NCI-H128 (cell line): ENCODE data around the gene RTL10.
"Not testable (repeated sequence)": the region's sequence is repeated elsewhere in the genome, so short reads cannot be mapped to it uniquely, and the experiment has no call there.

Source experiments
- DNase-seq: peaks from one replicate; lab custom pipeline; 2025; ENCODE audit not compliant: unreplicated experiment; lab: John Stamatoyannopoulos, UW

RTL10 gene

GRCh38 chr22:19846620-19847344, 7.9 kb downstream of the RTL10 start:
- DNase-seq: no peak

GRCh38 chr22:19845054-19845722, 9.5 kb downstream of the RTL10 start:
- DNase-seq: no peak

GRCh38 chr22:19844377-19845053, 10.2 kb downstream of the RTL10 start:
- no peak for DNase-seq

DNA sequence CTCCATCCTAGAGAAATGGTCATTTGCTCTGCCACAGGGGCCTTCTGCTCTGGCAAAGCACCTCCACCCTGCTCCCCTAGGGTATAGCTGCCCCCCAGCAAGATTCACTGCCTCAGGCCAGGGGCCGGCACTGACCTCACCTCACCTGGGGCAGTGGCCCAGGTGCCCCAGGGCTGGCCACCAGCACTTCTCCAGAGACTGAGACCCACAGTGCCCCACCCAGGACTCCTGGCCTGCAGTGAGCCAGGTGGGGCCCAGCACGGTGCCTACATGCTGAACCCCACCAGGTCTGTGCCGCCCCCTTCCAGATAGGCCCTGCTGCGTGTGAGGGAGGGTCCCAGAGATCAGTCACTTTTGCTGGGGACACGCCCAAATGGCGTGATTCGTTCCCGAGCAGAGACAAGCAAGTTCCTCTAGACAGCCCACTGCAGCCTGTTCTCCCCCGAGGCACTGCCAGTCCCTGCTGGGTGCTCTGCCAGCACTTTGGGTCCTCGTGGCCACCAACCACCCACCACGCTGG, 10.8 kb downstream of the RTL10 start:
- no peak for DNase-seq

GRCh38 chr22:19843107-19843856, 11.4 kb downstream of the RTL10 start:
- DNase-seq: no peak

- DNase-seq: no peak
These were observed 12.1 kb downstream of the RTL10 start for GRCh38 chr22:19842393-19843106.

DNA sequence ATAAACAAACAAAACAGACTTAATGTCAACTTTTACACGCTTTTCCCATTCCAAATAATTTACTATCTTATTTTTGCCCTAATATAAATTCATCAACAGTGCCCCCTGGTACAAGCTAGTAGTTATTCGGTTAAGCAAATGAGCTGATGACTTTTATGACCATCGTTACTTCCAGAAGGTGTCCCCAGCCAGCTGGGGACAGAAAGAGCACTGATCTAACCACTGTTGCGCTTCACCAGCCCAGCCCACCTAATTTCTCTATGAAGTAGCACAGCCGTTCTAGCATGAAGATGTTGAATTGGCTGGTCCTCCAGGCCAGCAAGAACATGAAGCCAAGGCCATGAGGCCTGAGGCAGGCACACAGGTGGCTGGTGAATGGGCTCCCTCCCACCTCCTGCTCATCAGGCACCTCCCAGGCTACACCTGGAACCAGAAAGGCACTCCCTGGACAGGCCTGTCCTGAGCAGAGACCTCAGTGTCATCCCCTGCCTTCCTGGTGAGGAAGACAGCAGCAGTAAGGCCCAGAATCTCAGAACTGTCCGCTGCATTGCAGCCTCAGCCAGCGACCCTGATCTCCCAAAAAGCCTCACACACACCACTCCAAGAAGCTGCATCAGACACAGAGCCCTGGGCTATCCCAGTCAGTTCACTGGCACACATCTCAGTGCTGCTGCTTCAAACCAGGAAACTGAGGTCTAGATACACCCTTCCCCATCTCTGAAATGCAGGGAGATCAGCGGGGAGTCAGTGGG, 12.9 kb downstream of the RTL10 start:
- no peak for DNase-seq

GRCh38 chr22:19840955-19841640, 13.6 kb downstream of the RTL10 start:
- DNase-seq: no peak

GRCh38 chr22:19840059-19840458, 14.6 kb downstream of the RTL10 start:
- no peak for DNase-seq

- DNase-seq: no peak
These were observed 16.8 kb downstream of the RTL10 start for GRCh38 chr22:19837915-19838314.

- no peak for DNase-seq
These were observed 18.2 kb downstream of the RTL10 start for GRCh38 chr22:19836512-19836911.

GRCh38 chr22:19834599-19834998, 20.1 kb downstream of the RTL10 start:
- DNase-seq: no peak

DNA sequence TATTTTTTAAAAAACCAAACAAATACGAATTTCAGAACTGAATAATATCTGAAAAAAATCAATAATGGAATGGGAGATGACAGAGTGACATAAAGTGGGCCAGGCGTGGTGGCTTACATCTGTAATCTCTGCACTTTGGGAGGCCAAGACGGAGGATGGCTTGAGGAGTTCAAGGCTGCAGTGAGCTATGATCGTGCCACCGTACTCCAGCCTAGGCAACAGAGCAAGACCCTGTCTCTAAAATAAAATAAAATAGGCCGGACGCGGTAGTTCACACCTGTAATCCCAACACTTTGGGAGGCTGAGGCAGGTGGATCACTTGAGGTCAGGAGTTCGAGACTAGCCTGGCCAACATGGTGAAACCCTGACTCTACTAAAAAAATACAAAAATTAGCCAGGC, 21.3 kb downstream of the RTL10 start:
- DNase-seq: not testable (repeated sequence)

GRCh38 chr22:19832476-19833108, 22.1 kb downstream of the RTL10 start:
- DNase-seq: no peak

DNA sequence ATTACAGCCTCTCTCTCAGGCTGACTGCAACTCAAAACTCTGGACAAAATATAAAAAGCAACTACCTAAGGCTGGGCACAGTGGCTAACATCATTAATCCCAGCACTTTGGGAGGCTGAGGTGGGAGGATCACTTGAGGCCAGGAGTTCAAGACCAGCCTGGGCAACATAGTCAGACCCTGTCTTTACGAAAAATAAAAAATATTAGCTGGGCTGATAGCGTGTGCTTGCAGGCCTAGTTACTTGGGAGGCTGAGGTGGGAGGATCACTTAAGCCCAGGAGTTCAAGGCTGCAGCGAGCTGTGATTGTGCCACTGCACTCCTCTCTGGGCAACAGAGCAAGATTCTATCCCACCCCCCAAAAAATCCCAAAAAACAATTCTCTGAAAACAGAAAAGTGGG, 22.7 kb downstream of the RTL10 start:
- not testable (repeated sequence) for DNase-seq

DNA sequence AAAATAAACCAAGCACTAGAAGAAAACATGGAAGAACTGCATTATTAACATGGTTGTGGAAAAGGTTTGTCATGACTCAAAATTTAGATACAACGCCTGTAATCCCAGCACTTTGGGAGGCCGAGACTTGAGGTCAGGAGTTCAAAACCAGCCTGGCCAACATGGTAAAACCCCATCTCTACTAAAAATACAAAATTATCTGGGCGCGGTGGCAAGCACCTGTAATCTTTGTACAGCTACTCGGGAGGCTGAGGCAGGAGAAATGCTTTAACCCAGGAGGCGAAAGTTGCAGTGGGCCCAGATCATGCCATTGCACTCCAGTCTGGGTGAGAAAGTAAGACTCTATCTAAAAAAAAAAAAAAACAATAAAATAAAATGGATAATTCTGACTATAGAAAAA, 23.7 kb downstream of the RTL10 start:
- no peak for DNase-seq

DNA sequence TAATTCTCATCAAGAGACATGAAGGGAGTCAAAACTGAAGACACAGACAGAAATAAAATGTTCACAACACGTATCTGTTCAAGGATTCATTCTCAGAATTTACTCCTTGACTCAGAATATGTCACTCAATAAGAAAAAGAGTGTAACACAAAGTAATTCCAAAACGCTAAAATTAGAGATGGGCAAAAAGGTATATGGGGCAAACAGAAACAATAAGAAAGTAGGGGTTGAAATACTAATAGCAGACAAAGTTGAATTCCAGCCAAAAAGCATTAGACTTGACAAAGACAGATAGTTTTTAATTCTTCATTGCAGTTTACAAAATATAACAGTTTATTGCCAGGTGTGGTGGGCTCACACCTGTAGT, 26.7 kb downstream of the RTL10 start:
- DNase-seq: no peak

DNA sequence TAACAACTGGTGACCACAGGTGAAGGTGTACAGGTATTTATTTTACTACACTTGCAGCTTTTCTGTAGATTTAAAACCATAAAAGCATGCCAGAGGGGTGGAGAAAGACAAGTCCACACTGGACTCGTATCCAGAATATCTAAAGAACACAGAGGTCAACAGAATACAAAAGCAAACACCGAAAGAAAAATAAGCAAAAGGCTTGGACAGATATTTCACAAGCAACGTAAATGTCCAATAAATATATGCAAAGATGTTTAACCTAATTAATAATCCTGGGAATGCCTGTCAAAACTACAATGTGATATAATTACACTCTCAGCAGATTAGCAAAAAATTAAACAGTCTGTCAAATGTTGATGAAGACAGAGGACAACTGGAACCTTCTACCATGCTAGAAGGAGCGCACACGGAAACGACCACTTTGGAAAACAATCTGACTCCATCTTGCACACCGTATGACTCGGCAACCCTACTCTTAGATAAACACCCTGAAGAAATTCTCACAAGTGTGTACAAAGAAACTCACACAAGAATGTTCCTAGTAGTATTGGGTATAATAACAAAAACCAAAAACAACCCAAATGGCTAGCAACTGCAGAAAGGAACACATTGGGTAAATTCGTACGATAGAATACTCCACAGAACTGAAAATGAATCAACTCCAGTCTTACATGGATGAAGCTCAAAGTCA, 27.2 kb downstream of the RTL10 start:
- DNase-seq: no peak
